Adrenal gland (tissue), 5 donors: ENCODE results near the gene TMTC4.

Experiments used
- CTCF ChIP-seq, 6 experiments: fragments of 450-650 bp in 4 of 6; fragments of 200-600 bp in 2 of 6; sonication (generic) in 1 of 6; IDR thresholded peaks; 1 replicate in 5 of 6; 2 replicates in 1 of 6; pipeline versions ENCODE4 v1.5.1 to v1.8.0; 2016 to 2021; ENCODE audit warnings: antibody characterized with exemption in 6 of 6, mild to moderate bottlenecking in 2 of 6, moderate library complexity in 1 of 6
- POLR2A ChIP-seq, 2 donors: fragments of 450-650 bp; IDR thresholded peaks; one replicate each; pipeline ENCODE4 v1.6.1; 2017; ENCODE audit warnings: antibody characterized with exemption in 2 of 2, mild to moderate bottlenecking in 2 of 2, moderate library complexity in 1 of 2
- donor health status: DM: no; HTN: no; CAD: no.

GRCh38 chr13:100673376-100673712 lies 1.3 kb downstream of the TMTC4 start:
- no peak for TF ChIP-seq POLR2A (IDR thresholded peaks at IDR 0.05)
- TF ChIP-seq CTCF (IDR thresholded peaks at IDR 0.05), result no peak
